Measurements from ENCODE around the gene NCOR1. TPM values are rescaled to one million over a fixed set of nuclear protein-coding genes. Genes with fewer than 3 reads are reported as not detected.
"Not testable (repeated sequence)": the region's sequence is repeated elsewhere in the genome, so short reads cannot be mapped to it uniquely, and the experiment has no call there.

The NCOR1 gene
- total RNA-seq, 1 donor from 2014 or later = 141 TPM

GRCh38 chr17:16152326-16152725 lies 63.0 kb downstream of the NCOR1 start:
- intact Hi-C loops (cut with micrococcal nuclease) = not testable (repeated sequence)

DNA sequence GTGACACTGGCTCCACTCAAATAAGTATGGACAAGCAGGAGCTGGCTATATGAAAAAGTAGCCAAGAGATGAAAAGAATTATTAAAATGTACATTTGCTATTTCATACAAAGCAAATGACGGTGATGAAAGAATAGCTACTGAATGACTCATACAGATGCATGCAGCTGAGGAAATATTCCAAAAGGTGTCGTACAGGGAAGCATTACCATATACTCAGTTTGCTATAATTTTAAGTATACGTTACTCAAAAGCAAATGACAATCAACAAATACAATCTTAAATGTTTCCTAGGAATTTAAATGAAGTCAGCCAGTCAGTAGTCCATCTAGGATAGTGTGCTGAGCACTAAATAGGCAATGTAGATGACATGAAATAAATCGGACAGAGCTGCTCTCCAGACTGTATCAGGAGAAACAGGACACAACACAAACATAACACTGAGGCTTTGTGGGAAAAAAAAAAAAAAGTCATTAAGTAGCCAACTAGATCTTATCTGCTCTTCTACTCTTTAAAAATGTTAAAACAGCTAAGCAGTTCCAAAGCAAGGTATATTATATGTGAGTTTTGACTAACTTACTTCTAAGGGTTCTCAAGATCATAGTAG lies 65.0 kb downstream of the NCOR1 start:
- intact Hi-C loops (cut with micrococcal nuclease) = no loop called here

- intact Hi-C loops (cut with micrococcal nuclease) = no loop called here
These were observed 66.7 kb downstream of the NCOR1 start for GRCh38 chr17:16148596-16148995.

DNA sequence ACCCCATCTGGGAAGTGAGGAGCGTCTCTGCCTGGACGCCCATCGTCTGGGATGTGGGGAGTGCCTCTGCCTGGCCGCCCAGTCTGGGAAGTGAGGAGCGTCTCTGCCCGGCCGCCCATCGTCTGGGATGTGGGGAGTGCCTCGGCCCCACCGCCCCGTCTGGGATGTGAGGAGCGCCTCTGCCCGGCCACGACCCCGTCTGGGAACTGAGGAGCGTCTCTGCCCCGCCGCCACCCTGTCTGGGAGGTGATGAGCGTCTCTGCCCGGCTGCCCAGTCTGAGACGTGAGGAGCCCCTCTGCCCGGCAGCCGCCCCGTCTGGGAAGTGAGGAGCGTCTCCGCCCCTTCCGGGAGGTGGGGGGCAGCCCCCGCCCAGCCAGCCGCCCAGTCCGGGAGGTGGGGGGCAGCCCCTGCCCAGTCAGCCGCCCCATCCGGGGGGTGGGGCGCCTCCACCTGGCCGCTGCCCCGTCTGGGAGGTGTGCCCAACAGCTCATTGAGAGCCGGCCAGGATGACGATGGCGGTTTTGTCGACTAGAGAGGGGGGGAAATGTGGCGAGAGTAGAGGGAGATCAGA lies 69.9 kb downstream of the NCOR1 start:
- intact Hi-C loops (cut with micrococcal nuclease) = not testable (repeated sequence)

DNA sequence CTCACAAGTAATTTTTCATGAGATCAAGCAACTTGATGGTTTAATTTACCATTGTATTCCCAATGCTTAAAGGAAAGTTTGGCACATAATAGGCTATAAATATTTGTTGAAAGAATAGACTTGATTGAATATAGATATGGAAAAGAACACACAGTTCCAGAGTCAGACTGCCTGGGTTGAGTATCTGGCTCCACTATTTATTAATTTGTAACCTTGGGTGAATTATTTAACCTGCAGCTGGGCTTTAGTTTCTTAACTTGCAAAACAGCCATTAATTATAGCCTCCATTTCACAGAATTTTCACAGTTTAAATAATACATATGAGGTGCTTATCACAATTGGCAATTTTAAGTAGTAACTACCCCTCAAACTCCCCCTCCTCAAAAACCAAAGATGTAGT lies 73.6 kb downstream of the NCOR1 start:
- intact Hi-C loops (cut with micrococcal nuclease) = no loop called here

GRCh38 chr17:16140854-16141253 lies 74.5 kb downstream of the NCOR1 start:
- intact Hi-C loops (cut with micrococcal nuclease) = no loop called here

- intact Hi-C loops (cut with micrococcal nuclease) = no loop called here
These were observed 79.9 kb downstream of the NCOR1 start for GRCh38 chr17:16135461-16135860.

DNA sequence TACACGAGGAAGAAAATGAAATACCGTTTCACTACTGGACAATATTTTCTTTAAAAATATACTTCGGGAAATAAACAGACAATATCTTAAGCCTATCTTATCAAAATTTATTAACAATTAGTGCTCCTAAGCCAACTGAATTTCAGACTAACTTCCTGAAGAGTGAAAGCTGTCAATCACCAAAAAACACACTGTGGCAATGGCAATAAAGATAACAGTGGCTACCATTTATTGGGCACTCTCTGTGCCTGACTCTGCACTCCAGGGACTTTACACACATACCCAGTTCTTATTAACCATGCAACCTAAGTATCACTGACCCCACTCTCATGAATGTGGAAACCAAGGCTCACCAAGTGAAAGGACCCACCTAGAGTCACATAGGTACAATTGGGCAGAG lies 83.7 kb downstream of the NCOR1 start:
- intact Hi-C loops (cut with micrococcal nuclease) = no loop called here

- intact Hi-C loops (cut with micrococcal nuclease) = no loop called here
These were observed 85.7 kb downstream of the NCOR1 start for GRCh38 chr17:16129441-16130205.

DNA sequence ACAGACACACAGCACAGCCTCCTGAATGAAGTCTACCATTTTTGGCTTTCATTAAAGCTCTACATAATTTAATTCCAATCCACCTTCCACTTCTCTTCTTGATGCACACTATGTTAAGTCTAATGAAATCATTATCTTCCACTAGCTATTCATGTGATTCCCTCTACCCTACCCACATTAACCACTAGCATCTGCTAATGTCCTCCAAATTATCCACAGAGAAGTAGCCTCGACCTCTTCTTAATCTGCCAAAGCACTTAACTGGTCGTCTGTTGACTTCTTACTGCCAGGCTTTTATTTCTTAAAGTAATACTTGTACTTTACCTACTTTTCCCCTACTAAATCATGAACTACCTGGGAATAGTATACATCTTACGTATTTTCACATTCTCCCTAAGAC lies 91.8 kb downstream of the NCOR1 start:
- intact Hi-C loops (cut with micrococcal nuclease) = no loop called here

DNA sequence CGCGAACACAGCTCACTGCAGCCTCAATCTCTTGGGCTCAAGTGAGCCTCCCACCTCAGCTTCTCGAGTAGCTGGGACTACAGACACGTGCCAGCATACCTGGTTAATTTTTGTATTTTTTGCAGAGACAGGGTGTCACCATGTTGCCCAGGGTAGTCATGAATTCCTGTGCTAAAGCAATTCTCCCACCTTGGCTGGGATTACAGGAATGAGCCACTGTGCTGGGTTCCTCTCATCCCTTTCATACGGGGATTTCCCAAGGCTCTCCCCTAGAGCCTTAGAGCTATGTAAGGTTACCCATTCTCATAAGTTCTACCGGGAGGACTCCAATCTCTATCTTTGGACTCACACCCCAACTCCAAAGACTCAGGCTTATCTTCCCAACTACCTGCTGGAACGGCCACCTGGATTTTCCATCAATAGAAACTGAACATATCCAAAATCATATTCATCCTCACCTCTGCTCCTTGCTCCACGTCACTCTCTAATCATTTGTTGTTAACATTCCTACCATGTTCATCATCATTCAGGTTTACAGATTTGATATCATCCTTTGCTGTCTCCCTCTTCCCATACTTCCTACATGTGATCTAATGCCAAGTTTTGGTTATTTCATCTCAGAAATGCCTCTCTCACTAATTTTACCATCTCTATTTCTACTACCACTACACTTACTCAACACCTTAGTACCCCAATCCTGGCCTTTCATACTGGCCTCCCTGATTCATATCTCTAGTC lies 92.5 kb downstream of the NCOR1 start:
- intact Hi-C loops (cut with micrococcal nuclease) = no loop called here

DNA sequence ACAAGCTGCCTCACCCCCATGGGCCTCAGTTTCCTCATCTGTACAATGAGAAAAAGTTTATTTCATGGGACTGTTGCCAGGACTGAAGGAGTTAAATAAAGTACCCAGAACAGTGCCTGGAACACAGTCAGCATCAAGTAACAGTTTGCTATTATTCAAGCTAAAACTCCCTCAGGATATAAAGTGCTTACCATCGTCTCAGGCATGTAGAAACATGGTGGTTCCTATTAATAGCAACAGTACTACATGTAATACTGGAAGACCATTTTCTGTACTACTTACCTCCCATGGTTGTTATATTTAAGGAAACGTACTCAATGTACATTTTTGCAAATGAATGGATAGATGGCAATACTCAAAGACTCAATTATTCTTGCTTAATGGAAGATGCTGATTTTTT lies 93.4 kb downstream of the NCOR1 start:
- intact Hi-C loops (cut with micrococcal nuclease) = no loop called here

DNA sequence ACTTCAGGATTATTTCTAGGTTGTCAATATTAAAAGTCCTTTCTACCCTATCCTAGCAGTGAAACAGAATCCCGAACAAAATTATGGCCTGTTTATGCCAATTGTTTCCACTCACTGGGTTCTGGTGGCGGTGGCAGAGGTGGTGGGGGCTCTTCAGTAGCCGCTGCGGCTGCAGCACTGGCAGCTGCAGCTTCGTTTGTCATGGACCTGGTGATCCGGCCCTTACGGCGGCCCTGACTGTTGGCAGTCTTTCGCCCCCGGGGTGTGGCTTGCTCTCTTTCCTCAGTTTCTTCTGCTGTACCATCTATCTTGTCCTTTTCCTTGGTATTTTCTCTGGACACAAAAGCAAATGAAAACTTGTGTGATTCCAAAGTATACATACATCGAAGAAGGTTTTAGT lies 94.4 kb downstream of the NCOR1 start:
- intact Hi-C loops (cut with micrococcal nuclease) = no loop called here

DNA sequence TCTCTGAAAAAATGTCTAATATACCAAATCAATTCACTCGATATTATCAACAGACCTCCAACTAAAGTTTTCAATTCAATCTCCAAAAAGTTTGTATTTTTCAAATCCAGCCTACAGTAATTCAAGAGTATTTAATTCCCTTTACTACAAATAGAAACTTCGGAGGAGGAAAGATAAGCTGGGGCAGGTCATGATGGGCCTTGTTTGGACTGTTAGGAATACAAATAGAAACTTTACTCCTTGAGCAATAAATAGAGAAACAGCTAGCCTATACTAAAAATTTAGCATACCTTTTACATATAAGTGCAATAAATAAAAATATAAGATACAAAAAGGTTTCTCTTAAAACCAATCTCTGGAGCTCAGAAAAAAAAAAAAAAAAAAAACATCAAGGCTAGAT lies 98.2 kb downstream of the NCOR1 start:
- intact Hi-C loops (cut with micrococcal nuclease) = no loop called here

GRCh38 chr17:16115077-16115698 lies 100.1 kb downstream of the NCOR1 start:
- intact Hi-C loops (cut with micrococcal nuclease) = not testable (repeated sequence)

DNA sequence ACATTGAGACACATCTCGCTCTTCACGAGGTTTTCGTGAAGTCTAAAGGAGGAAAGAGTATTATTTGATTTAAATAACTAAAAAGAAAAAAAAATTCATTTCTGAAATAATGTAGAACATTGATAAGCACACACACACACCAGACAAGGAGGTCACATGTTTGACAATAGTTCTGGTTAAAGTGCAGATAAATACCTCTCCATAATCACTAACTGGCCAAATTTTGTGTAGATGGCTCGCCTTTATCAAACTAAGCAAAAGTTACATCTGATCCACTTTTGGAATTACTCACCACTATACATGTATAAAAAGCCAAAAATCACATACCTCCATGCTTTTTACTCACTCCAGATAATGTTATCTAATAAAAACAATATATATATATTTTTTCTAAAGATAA lies 106.5 kb downstream of the NCOR1 start:
- intact Hi-C loops (cut with micrococcal nuclease) = no loop called here

DNA sequence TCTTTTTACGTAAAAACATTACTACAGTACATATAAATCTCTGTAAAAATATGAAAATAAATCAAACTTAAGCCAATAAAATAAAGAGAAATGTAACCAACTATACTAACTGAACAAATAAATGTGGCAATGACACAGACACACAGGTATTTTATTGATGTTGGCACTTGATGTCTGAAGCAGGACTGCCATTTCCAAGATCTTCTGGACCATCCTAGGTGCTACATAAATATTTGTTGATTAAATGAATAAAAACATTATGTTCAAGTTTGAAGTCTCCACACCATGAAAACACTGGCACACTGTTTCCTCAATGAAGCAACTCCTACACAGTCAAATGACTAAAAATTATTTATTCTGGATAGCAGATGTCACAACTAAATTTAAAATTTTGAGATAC lies 106.9 kb downstream of the NCOR1 start:
- intact Hi-C loops (cut with micrococcal nuclease) = no loop called here

GRCh38 chr17:16107165-16107770 lies 108.1 kb downstream of the NCOR1 start:
- intact Hi-C loops (cut with micrococcal nuclease) = no loop called here

- intact Hi-C loops (cut with micrococcal nuclease) = no loop called here
These were observed 109.0 kb downstream of the NCOR1 start for GRCh38 chr17:16106161-16106891.

DNA sequence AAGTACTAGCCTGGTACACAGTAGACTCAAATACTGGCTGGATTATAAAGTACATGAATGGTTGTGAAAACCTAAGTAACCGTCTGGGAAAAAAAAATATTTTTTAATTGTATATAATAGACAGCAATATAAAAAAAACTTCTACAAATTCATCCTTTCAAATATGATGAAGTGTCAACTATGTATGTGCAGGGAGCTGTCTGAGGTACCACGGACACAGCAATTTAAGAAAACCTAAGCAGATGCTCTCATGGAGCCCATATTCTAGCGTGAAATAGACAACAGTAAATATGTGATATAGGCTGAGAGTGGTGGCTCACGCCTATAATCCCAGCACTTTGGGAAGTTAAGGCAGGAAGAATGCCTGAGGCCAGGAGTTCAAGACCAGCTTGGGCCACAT lies 111.1 kb downstream of the NCOR1 start:
- intact Hi-C loops (cut with micrococcal nuclease) = no loop called here

DNA sequence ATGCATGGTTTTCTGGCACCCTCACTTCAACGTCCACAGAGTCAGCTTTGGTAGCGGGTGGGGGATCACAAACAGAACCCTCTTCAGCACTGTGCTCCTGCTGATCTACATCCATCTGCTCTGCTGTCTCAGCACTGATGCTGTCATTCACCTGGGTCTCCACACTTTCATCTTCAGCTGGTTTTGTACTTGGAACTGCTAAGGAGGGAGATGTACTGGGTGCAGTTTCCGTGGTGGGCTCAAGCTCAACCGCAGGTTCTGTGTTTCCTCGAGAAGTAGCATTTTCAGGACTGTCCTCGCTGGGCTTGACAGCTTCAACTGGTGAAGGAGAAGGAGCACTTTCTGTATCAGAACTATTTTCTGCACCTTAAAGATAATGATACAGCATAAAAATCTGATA lies 113.9 kb downstream of the NCOR1 start:
- intact Hi-C loops (cut with micrococcal nuclease) = no loop called here

Data from T-helper 2 cell treated with Interferon-gamma antibody and Interleukin-4, amounts not matched to agents 100 ng/mL and 5 ng/mL, for 36 hours (primary cell).